Measurements from ENCODE around the gene ARHGAP31.

The ARHGAP31 gene

GRCh38 chr3:119375510-119375909 lies 81.3 kb downstream of the ARHGAP31 start:
- Histone ChIP-seq H3K4me3 (ENCODE audit: low read depth, low read length) (no peak overlapping the region), H3K4me1 (no peaks in the 10 kb centered on the region)
- TF ChIP-seq CTCF (IDR thresholded peaks at IDR 0.05) = no peak

GRCh38 chr3:119376758-119377157 lies 82.6 kb downstream of the ARHGAP31 start:
- Histone ChIP-seq H3K36me3 (ENCODE audit: control insufficient read depth, insufficient read depth, low read length) (no peaks in the 10 kb centered on the region), H3K27ac (no peak overlapping the region), H3K4me3 (ENCODE audit: low read depth, low read length) (no peak overlapping the region), H3K9ac (no peak overlapping the region), H3K79me2 (no peaks in the 10 kb centered on the region), H3K27me3 (ENCODE audit: control insufficient read depth, insufficient read depth, low read length) (no peaks in the 10 kb centered on the region), H3K4me1 (no peaks in the 10 kb centered on the region), H3K4me2 (ENCODE audit: low read length) (no peak overlapping the region), H3K9me3 (ENCODE audit: control insufficient read depth, low read length) (no peaks in the 10 kb centered on the region), H2AFZ (no peak overlapping the region)
- TF ChIP-seq CTCF (IDR thresholded peaks at IDR 0.05) = no peak

More at GRCh38 chr3:119375510-119375909, 81.3 kb downstream of the ARHGAP31 start:
- Histone ChIP-seq H3K79me2 (no peaks in the 10 kb centered on the region), H2AFZ (no peak overlapping the region), H3K27ac (no peak overlapping the region), H3K36me3 (ENCODE audit: control insufficient read depth, insufficient read depth, low read length) (no peaks in the 10 kb centered on the region), H3K9me3 (ENCODE audit: control insufficient read depth, low read length) (no peaks in the 10 kb centered on the region), H3K9ac (no peak overlapping the region), H3K27me3 (ENCODE audit: control insufficient read depth, insufficient read depth, low read length) (no peaks in the 10 kb centered on the region), H3K4me2 (ENCODE audit: low read length) (no peak overlapping the region)

GRCh38 chr3:119378259-119378803 lies 84.1 kb downstream of the ARHGAP31 start:
- H3K27ac ChIP-seq = no peak overlapping the region

GRCh38 chr3:119380697-119381096 lies 86.5 kb downstream of the ARHGAP31 start:
- Histone ChIP-seq H3K79me2 (no peaks in the 10 kb centered on the region), H2AFZ (no peak overlapping the region), H3K9ac (no peak overlapping the region), H3K9me3 (ENCODE audit: control insufficient read depth, low read length) (no peaks in the 10 kb centered on the region), H3K4me3 (ENCODE audit: low read depth, low read length) (no peak overlapping the region), H3K4me2 (ENCODE audit: low read length) (no peak overlapping the region), H3K36me3 (ENCODE audit: control insufficient read depth, insufficient read depth, low read length) (no peaks in the 10 kb centered on the region), H3K27me3 (ENCODE audit: control insufficient read depth, insufficient read depth, low read length) (no peaks in the 10 kb centered on the region), H3K4me1 (no peaks in the 10 kb centered on the region), H3K27ac (no peak overlapping the region)
- TF ChIP-seq CTCF (IDR thresholded peaks at IDR 0.05) = no peak

More at GRCh38 chr3:119378259-119378803, 84.1 kb downstream of the ARHGAP31 start:
- Histone ChIP-seq H3K4me2 (ENCODE audit: low read length) (no peak overlapping the region), H3K79me2 (no peaks in the 10 kb centered on the region), H3K4me3 (ENCODE audit: low read depth, low read length) (no peak overlapping the region), H3K4me1 (no peaks in the 10 kb centered on the region), H2AFZ (no peak overlapping the region), H3K9ac (no peak overlapping the region), H3K36me3 (ENCODE audit: control insufficient read depth, insufficient read depth, low read length) (no peaks in the 10 kb centered on the region), H3K27me3 (ENCODE audit: control insufficient read depth, insufficient read depth, low read length) (no peaks in the 10 kb centered on the region), H3K9me3 (ENCODE audit: control insufficient read depth, low read length) (no peaks in the 10 kb centered on the region)
- TF ChIP-seq CTCF (IDR thresholded peaks at IDR 0.05) = no peak

- Histone ChIP-seq H3K4me3 (ENCODE audit: low read depth, low read length) (no peak overlapping the region), H3K27me3 (ENCODE audit: control insufficient read depth, insufficient read depth, low read length) (no peaks in the 10 kb centered on the region), H3K79me2 (no peaks in the 10 kb centered on the region), H2AFZ (no peak overlapping the region), H3K4me2 (ENCODE audit: low read length) (no peak overlapping the region), H3K27ac (no peak overlapping the region), H3K9me3 (ENCODE audit: control insufficient read depth, low read length) (no peaks in the 10 kb centered on the region), H3K4me1 (no peaks in the 10 kb centered on the region), H3K9ac (no peak overlapping the region), H3K36me3 (ENCODE audit: control insufficient read depth, insufficient read depth, low read length) (no peaks in the 10 kb centered on the region)
- no peak for TF ChIP-seq CTCF (IDR thresholded peaks at IDR 0.05)
Observed at GRCh38 chr3:119382134-119382533, 88.0 kb downstream of the ARHGAP31 start.

Measured in parathyroid adenoma (tissue), 2 donors.